ENCODE data around the gene SLC3A2. TPM values are rescaled to one million over a fixed set of nuclear protein-coding genes. Genes with fewer than 3 reads are reported as not detected.

Gene SLC3A2
- total RNA-seq, 2 experiments from 2014 or later, result 289 to 321 TPM

GRCh38 chr11:62925745-62926679 lies 45.3 kb downstream of the SLC3A2 start:
- CTCF ChIA-PET (ENCODE audit: unreplicated experiment), result no interaction called here
- no peak overlapping the region for H2AFZ ChIP-seq (ENCODE audit: low read length)
- no peaks in the 10 kb centered on the region for H3K9me2 ChIP-seq (ENCODE audit: insufficient read depth, low read length)
- H3K9me3 ChIP-seq (ENCODE audit: low read length), result no peaks in the 10 kb centered on the region
- no peak overlapping the region for H3K27ac ChIP-seq (ENCODE audit: low read depth, low read length, poor library complexity, severe bottlenecking)
- TF ChIP-seq CTCF (conservative IDR thresholded peaks at IDR 0.05; ENCODE audit: low read length) (no peak), EZH2phosphoT487 (IDR thresholded peaks at IDR 0.05; ENCODE audit: borderline replicate concordance, low read depth, low read length) (no peak)
- no peaks in the 10 kb centered on the region for H4K20me1 ChIP-seq (ENCODE audit: insufficient read depth, low read length)
- DNase-seq (ENCODE audit: low spot score), result no peak
- POLR2A ChIA-PET, result no interaction called here
- intact Hi-C loops (cut with micrococcal nuclease; ENCODE audit: unreplicated experiment), result no loop called here
- no peaks in the 10 kb centered on the region for H3K79me2 ChIP-seq (ENCODE audit: insufficient read depth, low read depth, low read length)
- H3K4me3 ChIP-seq (ENCODE audit: low read depth, low read length, poor library complexity, severe bottlenecking), result no peak overlapping the region
- H3K4me2 ChIP-seq (ENCODE audit: low read length), result no peak overlapping the region
- H3K4me1 ChIP-seq (ENCODE audit: insufficient read depth, low read length, poor library complexity, severe bottlenecking), result no peaks in the 10 kb centered on the region
- BruUV-seq (replicated peaks), result no TSS peak
- H3K36me3 ChIP-seq (ENCODE audit: insufficient read depth, low read length), result no peaks in the 10 kb centered on the region

- BruUV-seq (replicated peaks), result no TSS peak
- POLR2A ChIA-PET, result no interaction called here
- no peaks in the 10 kb centered on the region for H3K9me3 ChIP-seq (ENCODE audit: low read length)
Measured at GRCh38 chr11:62926680-62927455, 46.2 kb downstream of the SLC3A2 start.

More at GRCh38 chr11:62926680-62927455, 46.2 kb downstream of the SLC3A2 start:
- H3K9me2 ChIP-seq (ENCODE audit: insufficient read depth, low read length), result no peaks in the 10 kb centered on the region
- no peaks in the 10 kb centered on the region for H3K79me2 ChIP-seq (ENCODE audit: insufficient read depth, low read depth, low read length)
- TF ChIP-seq EZH2phosphoT487 (IDR thresholded peaks at IDR 0.05; ENCODE audit: borderline replicate concordance, low read depth, low read length), result no peak
- TF ChIP-seq CTCF (conservative IDR thresholded peaks at IDR 0.05; ENCODE audit: low read length), result no peak
- no peak overlapping the region for H3K4me3 ChIP-seq (ENCODE audit: low read depth, low read length, poor library complexity, severe bottlenecking)
- CTCF ChIA-PET (ENCODE audit: unreplicated experiment), result no interaction called here
- no peaks in the 10 kb centered on the region for H3K4me1 ChIP-seq (ENCODE audit: insufficient read depth, low read length, poor library complexity, severe bottlenecking)
- no peak overlapping the region for H3K27ac ChIP-seq (ENCODE audit: low read depth, low read length, poor library complexity, severe bottlenecking)
- intact Hi-C loops (cut with micrococcal nuclease; ENCODE audit: unreplicated experiment), result no loop called here
- H2AFZ ChIP-seq (ENCODE audit: low read length), result no peak overlapping the region
- DNase-seq (ENCODE audit: low spot score), result no peak
- H4K20me1 ChIP-seq (ENCODE audit: insufficient read depth, low read length), result no peaks in the 10 kb centered on the region
- H3K36me3 ChIP-seq (ENCODE audit: insufficient read depth, low read length), result no peaks in the 10 kb centered on the region
- H3K4me2 ChIP-seq (ENCODE audit: low read length), result no peak overlapping the region
